K562 (cell line): ENCODE measurements around the gene POR. TPM values are rescaled to one million over a fixed set of nuclear protein-coding genes. Genes with fewer than 3 reads are reported as not detected.
A peak's percentile ranks its signal among the peaks of the same experiment; 100 is the strongest.

ENCODE experiments used
- CLOCK ChIP-seq: fragments of 250-450 bp; sonication (Bioruptor Pico); IDR thresholded peaks from 2 replicates; pipeline ENCODE4 v1.4.0; 2020; ENCODE audit warnings: mild to moderate bottlenecking, moderate library complexity, borderline replicate concordance
- E2F8 ChIP-seq: fragments of 450-650 bp; IDR thresholded peaks from 2 replicates; pipeline ENCODE4 v1.7.1; 2018; ENCODE audit warnings: mild to moderate bottlenecking, low read depth; ENCODE audit not compliant: partially characterized antibody
- FOXA3 ChIP-seq, 2 experiments: fragments of 450-650 bp in 1 of 2; sonication (generic) in 1 of 2; formaldehyde crosslinking; IDR thresholded peaks in 1 of 2; conservative IDR thresholded peaks in 1 of 2; 2 replicates each; pipeline versions ENCODE4 v1.4.0 to v1.8.0; 2020 to 2022; ENCODE audit warnings: mild to moderate bottlenecking in 2 of 2, missing genetic modification reagents in 1 of 2
- HCFC1 ChIP-seq: IDR thresholded peaks from 2 replicates; pipeline ENCODE4 v1.6.1; 2012; ENCODE audit warnings: low read depth, low read length, improper control_type of control experiment
- IRF1 ChIP-seq: sonication (generic); formaldehyde crosslinking; IDR thresholded peaks from 2 replicates; pipeline ENCODE4 v1.8.0; 2022; ENCODE audit warnings: missing genetic modification reagents, mild to moderate bottlenecking, borderline replicate concordance
- KLF13 ChIP-seq: fragments of 450-650 bp; IDR thresholded peaks from 2 replicates; pipeline ENCODE4 v1.6.1; 2016; ENCODE audit warnings: missing genetic modification characterization, low read depth, mild to moderate bottlenecking, missing compliant biosample characterization, moderate library complexity, borderline replicate concordance
- MYBL2 ChIP-seq, 2 experiments: fragments of 450-650 bp in 1 of 2; sonication (generic) in 1 of 2; formaldehyde crosslinking in 1 of 2; IDR thresholded peaks; 2 replicates each; pipeline versions ENCODE4 v1.6.1 to v1.8.1; 2017 to 2022; ENCODE audit warnings: borderline replicate concordance in 1 of 2, inconsistent platforms in 1 of 2, low read depth in 1 of 2, mild to moderate bottlenecking in 1 of 2, missing genetic modification reagents in 1 of 2, moderate library complexity in 1 of 2
- NR3C1 ChIP-seq: sonication (generic); formaldehyde crosslinking; IDR thresholded peaks from 2 replicates; pipeline ENCODE4 v1.8.1; 2022; ENCODE audit warnings: missing genetic modification reagents
- RBM25 ChIP-seq: fragments of 200-400 bp; formaldehyde crosslinking; IDR thresholded peaks from 2 replicates; pipeline ENCODE4 v1.6.1; 2018; ENCODE audit warnings: low read length, low read depth, moderate library complexity; ENCODE audit not compliant: severe bottlenecking
- SETDB1 ChIP-seq: IDR thresholded peaks from one replicate; pipeline ENCODE4 v1.6.1; 2012; ENCODE audit warnings: low read length, control low read depth, inconsistent platforms
- SLC30A9 ChIP-seq: fragments of 250-450 bp; sonication (Bioruptor Pico); IDR thresholded peaks from 2 replicates; pipeline ENCODE4 v1.8.0; 2022; ENCODE audit warnings: mild to moderate bottlenecking, moderate library complexity
- SMAD1 ChIP-seq: fragments of 150-350 bp; IDR thresholded peaks from 2 replicates; pipeline ENCODE4 v1.6.1; 2014; ENCODE audit warnings: low read length, low read depth; ENCODE audit not compliant: partially characterized antibody
- SMARCC2 ChIP-seq: fragments of 450-650 bp; IDR thresholded peaks from 2 replicates; pipeline ENCODE4 v1.6.1; 2017; ENCODE audit warnings: antibody characterized with exemption, moderate library complexity, mild to moderate bottlenecking, low read depth
- THAP12 ChIP-seq: fragments of 250-450 bp; sonication (Bioruptor Pico); IDR thresholded peaks from 2 replicates; pipeline ENCODE4 v1.9.0; 2021; ENCODE audit warnings: mild to moderate bottlenecking, inconsistent platforms
- XRCC5 ChIP-seq: fragments of 200-400 bp; formaldehyde crosslinking; IDR thresholded peaks from 2 replicates; pipeline ENCODE4 v1.6.1; 2017; ENCODE audit warnings: low read depth, mild to moderate bottlenecking, low read length
- ZNF217 ChIP-seq: sonication (generic); formaldehyde crosslinking; IDR thresholded peaks from 2 replicates; pipeline ENCODE4 v1.8.0; 2022; ENCODE audit warnings: mild to moderate bottlenecking, missing genetic modification reagents
- ZNF24 ChIP-seq: fragments of 450-650 bp; IDR thresholded peaks from 2 replicates; pipeline ENCODE4 v1.6.1; 2016
- ZNF586 ChIP-seq: fragments of 450-650 bp; formaldehyde crosslinking; conservative IDR thresholded peaks from 2 replicates; pipeline ENCODE4 v1.4.0; 2020; ENCODE audit warnings: mild to moderate bottlenecking, moderate library complexity
- ZNF77 ChIP-seq: fragments of 250-450 bp; sonication (Bioruptor Pico); IDR thresholded peaks from 2 replicates; pipeline ENCODE4 v1.5.0; 2020
- polyA plus RNA-seq, 8 experiments: library from polyadenylated mRNA; depleted of rRNA in 4 of 8; stranded (reverse) in 5 of 8; unstranded in 3 of 8; fragments of >200 nt; fragmentation: Nextera tagmentation in 2 of 8; fragmentation: Illumina TruSeq in 1 of 8; extraction: Ambion mirVana in 2 of 8; extraction: Trizol in 1 of 8; gene quantifications; 2 replicates each; pipeline versions ENCODE4 v1.2.1 to v1.2.3, GENCODE V29; 2011 to 2014; ENCODE audit warnings: inconsistent platforms in 1 of 8, missing spikeins in 1 of 8
- total RNA-seq, 7 experiments: library from RNA; depleted of rRNA in 6 of 7; stranded (reverse); fragments of >200 nt in 6 of 7; fragmentation: Illumina TruSeq in 2 of 7; extraction: Trizol in 2 of 7; gene quantifications; 2 replicates each; pipeline versions ENCODE4 v1.2.1 to v1.2.3, GENCODE V29; 2011 to 2021; ENCODE audit warnings: low replicate concordance in 1 of 7

POR gene
- total and polyA plus RNA-seq, 9 of the 15 experiments (the other 6 are each of a cell fraction or from before 2014, with no cell fraction given), result 4.7 to 142 (median 40.8) TPM

- TF ChIP-seq XRCC5, result no peak
- TF ChIP-seq ZNF24, result no peak
- TF ChIP-seq MYBL2 (IDR thresholded peaks at IDR 0.05; ENCODE audit: low read depth), result no peak
- TF ChIP-seq MYBL2 (CRISPR knock-in tag; IDR thresholded peaks at IDR 0.05; ENCODE audit: borderline replicate concordance), result no peak
- peak; percentile 99 for TF ChIP-seq SLC30A9 (CRISPR knock-in tag)
- 0 out of 2 replicates have a peak, but pooled peaks have one; percentile 78 for TF ChIP-seq ZNF77
- no peak for TF ChIP-seq SMARCC2
- no peak for TF ChIP-seq E2F8
- no peak for TF ChIP-seq FOXA3 (CRISPR knock-in tag; conservative IDR thresholded peaks at IDR 0.05 in 1 of 2, IDR thresholded peaks at IDR 0.05 in 1 of 2)
- TF ChIP-seq ZNF586, result no peak
- TF ChIP-seq HCFC1, result no peak
- peak; percentile 43; the same call in 1 of the 2 replicates for TF ChIP-seq THAP12 (CRISPR knock-in tag)
- no peak for TF ChIP-seq SMAD1
- TF ChIP-seq SETDB1, result no peak
- no peak for TF ChIP-seq KLF13
- no peak for TF ChIP-seq ZNF217
- TF ChIP-seq IRF1 (CRISPR knock-in tag), result no peak
- no peak for TF ChIP-seq NR3C1 (CRISPR knock-in tag)
- TF ChIP-seq RBM25, result no peak
- TF ChIP-seq CLOCK (CRISPR knock-in tag), result no peak
These were observed 101.4 kb downstream of the POR start (continued) for GRCh38 chr7:76016191-76016947.
